ENCODE data around the gene AK5.
"Not testable (repeated sequence)": the region's sequence is repeated elsewhere in the genome, so short reads cannot be mapped to it uniquely, and the experiment has no call there.

The AK5 gene

GRCh38 chr1:77398152-77398551 lies 116.3 kb downstream of the AK5 start:
- no peak for DNase-seq (ENCODE audit: low spot score)
- FAIRE-seq, result no peak

- DNase-seq (ENCODE audit: low spot score), result no peak
- no peak for FAIRE-seq
Measured at GRCh38 chr1:77399250-77400086, 117.6 kb downstream of the AK5 start.

GRCh38 chr1:77400781-77401180 lies 119.0 kb downstream of the AK5 start:
- FAIRE-seq, result no peak
- DNase-seq (ENCODE audit: low spot score), result no peak

- no peak for FAIRE-seq
- no peak for DNase-seq (ENCODE audit: low spot score)
Measured at GRCh38 chr1:77401384-77401783, 119.6 kb downstream of the AK5 start.

- no peak for DNase-seq (ENCODE audit: low spot score)
- no peak for FAIRE-seq
Measured at GRCh38 chr1:77405186-77405585, 123.4 kb downstream of the AK5 start.

- no peak for DNase-seq (ENCODE audit: low spot score)
- FAIRE-seq, result no peak
Measured at GRCh38 chr1:77406661-77407060, 124.8 kb downstream of the AK5 start.

GRCh38 chr1:77407738-77408375 lies 126.0 kb downstream of the AK5 start:
- FAIRE-seq (no peak), DNase-seq (ENCODE audit: low spot score) (no peak)

GRCh38 chr1:77408933-77409332 lies 127.1 kb downstream of the AK5 start:
- DNase-seq (ENCODE audit: low spot score); FAIRE-seq: not testable (repeated sequence)

GRCh38 chr1:77412069-77412819 lies 130.4 kb downstream of the AK5 start:
- FAIRE-seq (no peak), DNase-seq (ENCODE audit: low spot score) (peak; percentile 71)

GRCh38 chr1:77412820-77413530 lies 131.2 kb downstream of the AK5 start:
- DNase-seq (ENCODE audit: low spot score) (no peak), FAIRE-seq (no peak)

- FAIRE-seq, result no peak
- DNase-seq (ENCODE audit: low spot score), result no peak
Measured at GRCh38 chr1:77413541-77414335, 131.9 kb downstream of the AK5 start.

- no peak for FAIRE-seq
- DNase-seq (ENCODE audit: low spot score), result no peak
Measured at GRCh38 chr1:77415579-77415978, 133.8 kb downstream of the AK5 start.

GRCh38 chr1:77416692-77417450 lies 135.1 kb downstream of the AK5 start:
- DNase-seq (ENCODE audit: low spot score), result no peak

GRCh38 chr1:77418055-77418454 lies 136.2 kb downstream of the AK5 start:
- DNase-seq (ENCODE audit: low spot score); FAIRE-seq: not testable (repeated sequence)

More at GRCh38 chr1:77416692-77417450, 135.1 kb downstream of the AK5 start:
- no peak for FAIRE-seq

- no peak for DNase-seq (ENCODE audit: low spot score)
- FAIRE-seq, result no peak
Measured at GRCh38 chr1:77421504-77422233, 139.8 kb downstream of the AK5 start.

GRCh38 chr1:77424236-77424635 lies 142.4 kb downstream of the AK5 start:
- no peak for FAIRE-seq

GRCh38 chr1:77428068-77428467 lies 146.2 kb downstream of the AK5 start:
- DNase-seq (ENCODE audit: low spot score) (no peak), FAIRE-seq (no peak)

More at GRCh38 chr1:77424236-77424635, 142.4 kb downstream of the AK5 start:
- DNase-seq (ENCODE audit: low spot score), result no peak

GRCh38 chr1:77430966-77431690 lies 149.3 kb downstream of the AK5 start:
- FAIRE-seq (no peak), DNase-seq (ENCODE audit: low spot score) (no peak)

All from urothelium cell line (cell line).